Brain microvascular endothelial cell (primary cell): ENCODE data around the gene GPC5.

Source experiments
- DNase-seq: peaks from one replicate; pipeline ENCODE4 v3.0.0-alpha.2; 2020
- H3K27ac ChIP-seq: fragments of 250-450 bp; sonication (Bioruptor Pico); 2 replicates; pipeline ENCODE4 v1.5.1; 2020; ENCODE audit warnings: mild to moderate bottlenecking, moderate library complexity
- H3K27me3 ChIP-seq: fragments of 250-450 bp; sonication (Bioruptor Pico); replicated peaks from 2 replicates; pipeline ENCODE4 v1.5.1; 2020; ENCODE audit warnings: mild to moderate bottlenecking
- H3K36me3 ChIP-seq: fragments of 250-450 bp; sonication (Bioruptor Pico); replicated peaks from 2 replicates; pipeline ENCODE4 v1.5.1; 2020; ENCODE audit warnings: mild to moderate bottlenecking
- H3K4me3 ChIP-seq: 2 replicates; pipeline ENCODE4 v1.5.1; 2011; ENCODE audit warnings: low read depth, mild to moderate bottlenecking, control low read depth, low read length, moderate library complexity
- CTCF ChIP-seq: IDR thresholded peaks from 2 replicates; pipeline ENCODE4 v1.5.1; 2011; ENCODE audit warnings: low read depth, mild to moderate bottlenecking, moderate library complexity, low read length, control low read depth, inconsistent platforms; ENCODE audit errors: missing control alignments
- in situ Hi-C: cut with HindIII; loops from 2 replicates; pipeline ENCODE4 v1.10.0; 2017; ENCODE audit warnings: low sequenced_read_pairs, low pct_ligation_motif_present

Gene GPC5

GRCh38 chr13:91845612-91846011 lies 447.2 kb downstream of the GPC5 start:
- in situ Hi-C loops = no loop called here
- TF ChIP-seq CTCF = no peak
- Histone ChIP-seq H3K36me3 (no peaks in the 10 kb centered on the region), H3K27me3 (no peaks in the 10 kb centered on the region), H3K27ac (no peak overlapping the region), H3K4me3 (no peak overlapping the region)
- no peak for DNase-seq

GRCh38 chr13:91863699-91864098 lies 465.3 kb downstream of the GPC5 start:
- DNase-seq = no peak
- no peak overlapping the region for H3K27ac ChIP-seq
- H3K36me3 ChIP-seq = no peaks in the 10 kb centered on the region
- TF ChIP-seq CTCF = no peak
- in situ Hi-C loops = no loop called here
- no peak overlapping the region for H3K4me3 ChIP-seq
- H3K27me3 ChIP-seq = no peaks in the 10 kb centered on the region

- H3K4me3 ChIP-seq = no peak overlapping the region
- H3K27ac ChIP-seq = no peak overlapping the region
- no peak for DNase-seq
- H3K36me3 ChIP-seq = no peaks in the 10 kb centered on the region
- TF ChIP-seq CTCF = no peak
- in situ Hi-C loops = no loop called here
- no peaks in the 10 kb centered on the region for H3K27me3 ChIP-seq
Measured at GRCh38 chr13:91868351-91868750, 469.9 kb downstream of the GPC5 start.

- no peak for DNase-seq
- no peak for TF ChIP-seq CTCF
- in situ Hi-C loops = no loop called here
Measured at GRCh38 chr13:91878491-91878890, 480.1 kb downstream of the GPC5 start.

GRCh38 chr13:91879360-91879759 lies 480.9 kb downstream of the GPC5 start:
- no peak for TF ChIP-seq CTCF
- Histone ChIP-seq H3K4me3 (no peak overlapping the region), H3K27ac (no peak overlapping the region), H3K36me3 (no peaks in the 10 kb centered on the region), H3K27me3 (no peaks in the 10 kb centered on the region)
- DNase-seq = no peak
- in situ Hi-C loops = no loop called here

More at GRCh38 chr13:91878491-91878890, 480.1 kb downstream of the GPC5 start:
- Histone ChIP-seq H3K4me3 (no peak overlapping the region), H3K27ac (no peak overlapping the region), H3K36me3 (no peaks in the 10 kb centered on the region), H3K27me3 (no peaks in the 10 kb centered on the region)

- Histone ChIP-seq H3K4me3 (no peak overlapping the region), H3K27me3 (no peaks in the 10 kb centered on the region), H3K27ac (no peak overlapping the region), H3K36me3 (no peaks in the 10 kb centered on the region)
- TF ChIP-seq CTCF = no peak
- in situ Hi-C loops = no loop called here
- no peak for DNase-seq
Measured at GRCh38 chr13:91882918-91883317, 484.5 kb downstream of the GPC5 start.
